Renal pelvis (tissue), 12 donors: Measurements from ENCODE around the gene NXPE3. TPM values are rescaled to one million over a fixed set of nuclear protein-coding genes. Genes with fewer than 3 reads are reported as not detected.
"Not testable (repeated sequence)": the region's sequence is repeated elsewhere in the genome, so short reads cannot be mapped to it uniquely, and the experiment has no call there.

Experiments
- DNase-seq: peaks from one replicate; pipeline ENCODE4 v3.0.0-alpha.2; 2013
- long read RNA-seq, 16 experiments: transcript quantifications; one replicate each; lab custom pipeline, GENCODE V29; 2026
- polyA plus RNA-seq, 3 donors: library from polyadenylated mRNA; unstranded; fragments of 120-200 nt; gene quantifications; one replicate each; pipeline ENCODE4 v1.2.1, GENCODE V29; 2013; ENCODE audit not compliant: insufficient read length in 3 of 3

NXPE3 gene
- polyA plus RNA-seq, result 1 to 10 TPM; 6.4 to 7.5 (median 7.1) TPM
- long read RNA-seq, donor 1, partial matches to known transcripts, result 0 of 2 reads
- long read RNA-seq, donor 1, other reads (novel, unspliced or antisense), result 0 of 2 reads
- long read RNA-seq, donor 2, partial matches to known transcripts, result 0 of 1 reads
- long read RNA-seq, donor 2, other reads (novel, unspliced or antisense), result 0 of 1 reads
- long read RNA-seq, donor 3, partial matches to known transcripts, result 0 of 1 reads
- long read RNA-seq, donor 3, other reads (novel, unspliced or antisense), result 0 of 1 reads
- long read RNA-seq, donor 4, partial matches to known transcripts, result 5 of 5 reads
- long read RNA-seq, donor 4, other reads (novel, unspliced or antisense), result 0 of 5 reads
- long read RNA-seq, donor 5, partial matches to known transcripts, result 0 of 2 reads
- long read RNA-seq, donor 5, other reads (novel, unspliced or antisense), result 0 of 2 reads
- long read RNA-seq, donor 6, partial matches to known transcripts, result 0 of 1 reads
- long read RNA-seq, donor 6, other reads (novel, unspliced or antisense), result 0 of 1 reads
- long read RNA-seq, donor 7, partial matches to known transcripts, result 0 of 1 reads
- long read RNA-seq, donor 7, other reads (novel, unspliced or antisense), result 0 of 1 reads
- long read RNA-seq, donor 8, partial matches to known transcripts, result 0 of 1 reads
- long read RNA-seq, donor 8, other reads (novel, unspliced or antisense), result 0 of 1 reads
- long read RNA-seq, donor 9, result 0 reads
- long read RNA-seq, donor 10, result 0 reads
- long read RNA-seq, donor 11, partial matches to known transcripts, result 0 of 2 reads
- long read RNA-seq, donor 11, other reads (novel, unspliced or antisense), result 0 of 2 reads
- long read RNA-seq, donor 12, partial matches to known transcripts, result 0 of 1 reads
- long read RNA-seq, donor 12, other reads (novel, unspliced or antisense), result 0 of 1 reads
- long read RNA-seq, donor 13, partial matches to known transcripts, result 0 of 1 reads
- long read RNA-seq, donor 13, other reads (novel, unspliced or antisense), result 0 of 1 reads
- long read RNA-seq, donor 14, result 0 reads
- long read RNA-seq, donor 15, result 0 reads
- long read RNA-seq, donor 16, partial matches to known transcripts, result 0 of 2 reads
- long read RNA-seq, donor 16, other reads (novel, unspliced or antisense), result 0 of 2 reads

DNA sequence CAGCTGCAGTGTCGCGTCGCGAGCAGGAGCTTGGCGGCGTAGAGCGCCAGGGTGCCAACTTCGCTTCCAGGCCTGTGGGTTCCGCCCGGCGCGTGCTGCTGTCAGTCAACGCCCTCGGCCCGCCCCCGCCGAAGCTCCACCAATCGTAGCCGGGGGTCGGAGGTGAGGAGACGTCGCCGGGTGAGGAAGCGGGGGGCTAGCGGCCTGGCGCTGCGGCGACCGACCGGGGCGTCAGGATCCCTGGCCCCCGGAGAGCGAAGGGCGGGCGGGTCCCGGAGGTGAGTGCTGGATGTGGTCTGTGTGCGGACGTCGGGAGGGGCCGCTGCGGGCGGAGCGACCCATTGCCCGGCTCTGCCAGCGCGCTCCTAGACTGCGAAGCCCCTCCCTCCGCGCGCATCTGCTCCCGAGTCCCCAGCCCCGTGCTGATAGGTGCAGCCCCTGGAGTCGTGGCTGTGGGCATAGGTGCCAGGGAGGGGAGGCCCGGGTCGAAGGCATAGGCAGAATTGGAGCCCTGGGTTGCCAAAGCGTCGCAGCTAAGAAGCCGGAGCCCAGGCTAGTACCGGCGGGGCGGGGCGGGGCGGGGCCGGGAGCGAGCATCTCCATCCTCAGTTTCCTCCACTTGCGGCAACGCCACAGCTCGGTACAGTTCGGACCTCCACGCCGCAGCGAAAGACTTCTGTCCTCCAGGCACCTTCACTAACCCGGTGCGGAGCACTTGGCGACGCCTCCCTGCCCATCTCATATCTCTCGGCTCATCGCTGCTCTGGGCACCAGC, at the start of gene NXPE3:
Gene NXPE3, plus strand, starts transcription at position 165 of the 775 bp plus-strand sequence. CDS start 6,386 bp downstream, outside the sequence.
- peak; percentile 80 for DNase-seq

- DNase-seq, result no peak
Measured at GRCh38 chr3:101729586-101729985, 49.4 kb upstream of the NXPE3 start.

DNA sequence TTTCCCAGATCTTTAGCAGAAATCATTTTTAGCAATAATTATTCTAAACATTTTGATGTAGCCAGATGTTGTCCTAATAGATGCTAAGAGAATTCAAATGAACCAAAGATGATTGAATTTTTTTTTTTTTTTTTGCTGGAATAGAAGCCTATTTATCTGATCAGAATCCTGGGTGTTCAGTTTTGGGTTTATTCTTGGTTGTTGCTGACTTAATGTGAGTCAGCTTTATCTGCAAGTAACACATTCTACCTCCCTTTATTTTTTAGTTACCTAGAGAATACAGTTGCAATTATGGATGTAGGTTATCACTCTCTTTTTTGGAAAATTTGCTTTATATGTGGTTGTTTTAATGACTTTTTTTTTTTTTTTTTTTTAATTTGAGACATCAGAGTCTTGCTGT, 48.2 kb upstream of the NXPE3 start:
- DNase-seq, result no peak

DNA sequence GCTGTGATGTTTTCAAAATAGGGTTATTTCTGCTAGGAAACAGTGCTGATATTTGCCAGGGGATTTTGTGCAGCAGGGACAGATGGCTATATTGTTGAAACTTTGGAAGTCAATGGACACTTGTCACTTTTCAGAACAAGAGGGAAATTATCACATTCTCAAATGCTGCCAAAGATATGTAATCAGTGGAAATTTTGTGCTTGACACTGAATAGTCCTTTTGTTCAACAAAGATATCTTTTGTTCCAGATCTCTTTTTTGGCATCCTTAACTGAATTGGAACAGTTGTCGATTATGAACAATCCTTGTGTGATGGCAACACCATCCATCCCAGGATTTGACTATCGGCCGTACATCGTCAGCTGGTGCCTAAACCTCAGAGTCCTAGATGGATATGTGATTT, 46.8 kb upstream of the NXPE3 start:
- DNase-seq, result no peak

- DNase-seq, result no peak
Measured at GRCh38 chr3:101735833-101736232, 43.2 kb upstream of the NXPE3 start.

GRCh38 chr3:101741914-101742313, 37.1 kb upstream of the NXPE3 start:
- DNase-seq, result not testable (repeated sequence)

DNA sequence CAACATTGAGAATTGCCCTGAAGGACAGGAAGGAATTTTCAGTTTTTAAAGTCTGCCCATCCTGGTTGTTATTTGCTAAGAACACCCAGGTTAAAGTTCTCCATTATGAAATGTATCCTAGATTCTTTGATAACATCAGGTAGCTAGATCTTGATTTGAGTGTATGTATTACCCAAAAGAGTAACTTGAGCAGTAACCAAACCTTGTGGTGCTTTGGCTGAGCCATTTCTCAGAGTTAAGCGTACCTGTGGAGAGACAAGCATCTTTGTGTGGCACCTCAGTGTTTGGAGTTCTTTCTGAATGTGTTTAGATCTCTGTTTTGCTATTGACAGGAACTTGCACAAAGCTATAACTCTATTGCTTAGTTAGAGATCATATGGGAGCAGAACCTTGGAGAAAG, 34.2 kb upstream of the NXPE3 start:
- DNase-seq, result no peak

GRCh38 chr3:101745934-101746333, 33.1 kb upstream of the NXPE3 start:
- not testable (repeated sequence) for DNase-seq

GRCh38 chr3:101753386-101754113, 25.5 kb upstream of the NXPE3 start:
- not testable (repeated sequence) for DNase-seq

DNA sequence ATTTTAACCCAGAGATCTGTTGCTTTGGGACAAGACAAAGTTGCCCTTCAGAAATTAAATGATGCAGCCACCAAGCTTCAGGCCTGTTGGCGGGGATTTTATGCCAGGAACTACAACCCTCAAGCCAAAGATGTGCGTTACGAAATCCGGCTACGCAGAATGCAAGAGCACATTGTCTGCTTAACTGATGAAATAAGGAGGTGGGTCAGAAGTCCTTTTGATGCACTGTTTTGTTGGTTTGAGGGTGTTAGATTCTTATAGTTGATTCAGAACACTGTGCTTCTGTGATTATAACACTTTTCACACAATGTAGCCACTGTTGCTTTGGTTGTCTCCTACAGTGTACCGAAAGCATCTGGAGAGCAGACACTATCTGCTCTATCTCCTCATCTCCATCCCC, 20.8 kb upstream of the NXPE3 start:
- DNase-seq, result no peak

DNA sequence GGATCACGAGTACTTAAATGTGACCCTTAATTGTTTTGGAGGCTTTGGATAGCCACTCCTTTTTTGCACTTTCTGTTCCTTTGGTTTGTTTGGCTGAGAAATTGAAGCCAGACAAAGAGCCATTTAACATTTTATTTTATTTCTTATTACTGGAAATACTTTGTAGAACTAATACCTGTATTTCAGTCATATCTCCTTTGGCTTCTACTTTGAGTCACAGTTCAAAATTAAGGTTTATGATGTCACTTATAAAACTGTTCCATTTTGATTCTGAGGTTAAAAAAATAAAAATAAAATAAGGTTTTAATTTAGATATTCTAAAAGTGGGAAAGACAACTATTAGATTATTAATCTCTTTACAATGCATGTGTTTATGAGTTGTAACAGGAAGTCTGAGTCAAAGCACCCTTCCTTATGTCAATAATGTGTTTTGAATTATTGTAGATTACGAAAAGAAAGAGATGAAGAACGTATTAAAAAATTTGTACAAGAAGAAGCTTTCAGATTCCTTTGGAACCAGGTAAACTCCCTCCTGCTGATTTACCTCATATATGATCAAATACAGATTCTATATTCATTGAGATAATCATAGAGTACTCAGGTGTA, 16.9 kb upstream of the NXPE3 start:
- DNase-seq, result no peak

DNA sequence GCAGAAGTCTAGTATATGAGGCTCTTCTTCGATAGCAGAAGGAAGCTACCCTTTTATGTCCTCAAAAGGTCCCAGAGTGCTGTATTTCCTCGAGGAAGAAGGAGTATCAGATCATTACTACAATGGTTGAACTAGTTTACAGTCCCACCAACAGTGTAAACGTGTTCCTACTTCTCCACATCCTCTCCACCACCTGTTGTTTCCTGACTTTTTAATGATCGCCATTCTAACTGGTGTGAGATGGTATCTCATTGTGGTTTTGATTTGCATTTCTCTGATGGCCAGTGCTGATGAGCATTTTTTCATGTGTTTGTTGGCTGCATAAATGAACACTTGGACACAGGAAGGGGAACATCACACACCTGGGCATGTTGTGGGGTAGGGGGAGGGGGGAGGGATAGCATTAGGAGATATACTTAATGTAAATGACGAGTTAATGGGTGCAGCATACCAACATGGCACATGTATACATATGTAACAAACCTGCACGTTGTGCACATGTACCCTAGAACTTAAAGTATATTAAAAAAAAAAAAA, 1.2 kb upstream of the NXPE3 start:
- DNase-seq, result not testable (repeated sequence)

DNA sequence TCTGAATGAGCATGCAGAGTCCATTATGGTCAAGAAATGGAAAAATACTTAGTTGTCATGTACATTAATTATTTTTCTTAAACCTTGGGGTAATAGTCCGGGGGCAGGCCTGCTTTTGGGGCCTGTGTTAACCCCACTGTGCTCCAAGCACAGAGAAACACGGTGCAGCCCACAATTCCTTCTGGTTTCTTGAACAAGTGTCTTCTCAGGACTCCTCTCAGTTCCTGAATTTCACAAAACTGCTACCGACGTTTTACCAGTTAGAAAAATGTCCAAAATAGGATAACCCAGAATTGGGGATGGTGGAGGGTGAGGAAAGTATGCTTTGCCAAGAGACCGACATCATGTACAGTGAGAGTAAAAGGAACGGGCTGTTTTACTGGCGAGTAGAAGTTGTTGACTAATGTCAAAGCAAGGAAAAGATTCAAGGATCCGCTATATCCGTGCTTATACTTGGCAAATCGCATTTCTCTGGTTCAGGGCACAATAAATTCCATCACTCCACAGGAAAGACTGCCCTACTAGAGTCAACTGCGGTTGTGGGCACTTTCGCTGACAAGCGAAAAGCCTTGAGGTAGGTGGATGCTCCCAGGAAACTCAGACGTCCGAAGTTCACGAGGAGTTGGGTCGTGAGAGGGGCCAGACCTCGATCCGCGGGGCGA, 495 bp upstream of the NXPE3 start:
- DNase-seq, result no peak

DNA sequence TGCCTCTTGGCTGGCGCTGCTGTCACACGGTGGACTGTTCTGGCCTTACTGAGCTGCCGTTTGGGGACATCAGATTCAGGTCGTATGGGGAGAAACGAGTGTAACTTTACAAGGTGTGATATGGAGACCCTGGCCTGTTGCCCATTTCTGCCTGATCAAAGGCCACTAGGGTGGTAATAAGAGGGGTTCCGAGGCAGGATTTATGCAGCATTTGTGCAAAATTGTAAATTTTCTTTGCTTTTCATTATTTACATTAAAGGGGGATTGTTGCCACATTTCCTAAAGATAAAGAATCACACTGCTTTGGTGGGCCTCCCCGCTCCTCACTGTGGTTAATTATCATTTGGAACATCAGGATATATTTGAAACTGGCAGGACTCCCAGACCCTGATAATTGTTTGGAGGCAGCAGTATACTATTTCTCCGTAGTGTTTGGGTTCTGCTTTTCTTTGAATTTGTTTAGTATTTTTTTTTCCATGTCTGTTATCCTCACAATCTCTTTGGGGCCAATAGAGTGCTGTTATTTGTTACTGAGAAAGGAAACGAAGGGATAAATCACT, 891 bp downstream of the NXPE3 start:
- no peak for DNase-seq

- DNase-seq, result no peak
Measured at GRCh38 chr3:101780661-101781060, 1.6 kb downstream of the NXPE3 start.

- no peak for DNase-seq
Measured at GRCh38 chr3:101781166-101781565, 2.2 kb downstream of the NXPE3 start.

DNA sequence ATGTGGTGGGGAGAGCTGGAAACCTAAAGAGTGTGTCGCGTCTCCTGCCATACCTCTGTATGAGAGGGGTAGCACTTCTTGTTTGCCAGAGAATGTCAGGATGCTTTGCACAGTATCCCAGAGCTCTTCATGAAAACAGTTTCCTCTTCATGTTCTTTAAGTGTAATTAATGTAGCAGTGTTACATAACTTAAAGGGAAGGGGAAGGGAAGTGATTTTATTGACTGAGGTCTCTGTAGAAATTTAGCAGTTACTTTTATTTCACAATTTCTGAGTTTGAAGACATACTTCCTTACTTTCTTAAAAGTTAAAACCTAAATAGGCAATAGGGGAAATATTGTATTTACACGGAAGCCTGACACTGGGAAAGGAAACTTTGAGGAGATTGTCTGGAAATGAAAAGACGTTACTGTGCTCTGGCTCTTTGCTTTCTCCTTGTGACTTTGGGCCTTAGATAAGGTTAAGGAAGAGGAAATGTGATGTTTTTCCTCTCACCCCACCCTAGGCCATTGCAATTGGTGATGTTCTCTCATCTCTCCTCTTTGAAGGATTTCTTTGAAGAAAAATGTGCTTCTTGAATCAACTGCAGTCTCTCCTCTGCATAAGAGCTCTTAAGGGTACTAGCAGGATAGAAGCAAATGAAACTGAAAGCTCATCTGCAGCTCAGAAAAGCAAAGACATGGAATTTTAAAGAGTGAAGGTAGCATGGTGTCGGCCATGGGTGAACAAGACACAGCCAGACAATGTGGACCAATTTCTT, 6.0 kb downstream of the NXPE3 start:
- DNase-seq, result no peak

DNA sequence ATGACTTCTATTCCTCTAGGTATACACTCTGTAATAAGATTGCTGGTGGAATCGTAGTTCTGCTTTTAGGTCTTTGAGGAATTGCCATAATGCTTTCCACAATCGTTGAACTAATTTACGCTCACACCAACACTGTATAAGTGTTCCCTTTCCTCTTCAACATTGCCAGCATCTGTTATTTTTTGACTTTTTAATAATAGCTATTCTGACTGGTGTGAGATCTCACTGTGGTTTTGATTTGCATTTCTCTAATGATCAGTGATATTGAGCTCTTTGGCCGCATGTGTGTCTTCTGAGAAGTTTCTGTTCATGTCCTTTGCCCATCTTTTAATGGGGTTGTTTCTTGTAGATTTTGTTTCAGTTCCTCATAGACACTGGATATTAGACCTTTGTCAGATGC, 12.8 kb downstream of the NXPE3 start:
- DNase-seq, result no peak
